DMS114 treated with DMSO at 0.1 percent for 48 hours (cell line): ENCODE results near the gene CDK4.
"Not testable (repeated sequence)": the region's sequence is repeated elsewhere in the genome, so short reads cannot be mapped to it uniquely, and the experiment has no call there.

ENCODE experiments used
- DNase-seq: peaks from one replicate; lab custom pipeline; 2025; ENCODE audit not compliant: unreplicated experiment; lab: John Stamatoyannopoulos, UW

CDK4 gene

DNA sequence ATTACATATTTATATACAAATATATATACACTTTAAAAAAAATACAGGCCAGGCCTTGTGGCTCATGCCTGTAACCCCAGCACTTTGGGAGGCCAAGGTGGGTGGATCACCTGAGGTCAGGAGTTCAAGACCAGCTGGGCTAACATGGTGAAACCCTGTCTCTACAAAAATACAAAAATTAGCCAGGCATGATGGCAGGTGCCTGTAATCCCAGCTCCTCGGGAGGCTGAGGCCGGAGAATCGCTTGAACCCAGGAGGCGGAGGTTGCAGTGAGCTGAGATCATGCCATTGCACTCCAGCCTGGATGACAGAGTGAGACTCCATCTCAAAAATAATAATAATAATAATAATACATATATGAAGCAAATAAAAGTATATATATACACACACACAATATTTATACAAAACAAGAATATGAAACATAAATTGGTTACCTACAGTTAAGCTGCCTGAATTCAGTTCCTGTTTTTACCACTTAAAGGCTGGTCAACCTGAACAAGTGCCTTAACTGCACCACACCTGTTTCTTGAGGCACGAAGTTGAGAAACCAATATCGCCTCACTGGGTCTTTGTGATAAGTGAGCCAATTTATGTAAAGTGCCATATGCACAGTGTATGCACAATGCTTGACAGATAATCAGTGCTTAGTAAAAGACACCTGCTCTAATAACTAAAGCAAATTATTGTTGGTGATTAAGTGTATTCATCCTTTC lies 36.9 kb downstream of the CDK4 start:
- not testable (repeated sequence) for DNase-seq

GRCh38 chr12:57713209-57713608 lies 38.9 kb downstream of the CDK4 start:
- DNase-seq = no peak

DNA sequence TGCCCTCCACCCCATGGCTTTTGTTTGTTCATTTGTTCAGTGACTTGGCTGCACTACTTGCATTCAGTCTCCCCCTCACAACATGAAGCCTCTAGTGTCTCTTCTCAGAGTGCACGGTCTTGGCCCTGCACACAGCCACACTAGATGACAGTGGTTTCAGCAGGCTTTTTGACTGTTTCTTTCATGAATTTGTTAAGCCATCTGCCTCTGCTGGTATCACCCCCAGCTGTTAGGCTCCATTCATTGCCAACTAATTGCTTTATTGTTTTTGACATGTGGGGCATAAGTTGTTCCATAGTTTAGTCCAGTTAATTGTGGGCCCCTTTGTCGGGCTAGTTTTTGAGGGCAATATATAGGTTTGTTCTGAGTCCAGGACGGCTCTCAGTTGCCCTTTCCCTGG lies 39.4 kb downstream of the CDK4 start:
- no peak for DNase-seq

DNA sequence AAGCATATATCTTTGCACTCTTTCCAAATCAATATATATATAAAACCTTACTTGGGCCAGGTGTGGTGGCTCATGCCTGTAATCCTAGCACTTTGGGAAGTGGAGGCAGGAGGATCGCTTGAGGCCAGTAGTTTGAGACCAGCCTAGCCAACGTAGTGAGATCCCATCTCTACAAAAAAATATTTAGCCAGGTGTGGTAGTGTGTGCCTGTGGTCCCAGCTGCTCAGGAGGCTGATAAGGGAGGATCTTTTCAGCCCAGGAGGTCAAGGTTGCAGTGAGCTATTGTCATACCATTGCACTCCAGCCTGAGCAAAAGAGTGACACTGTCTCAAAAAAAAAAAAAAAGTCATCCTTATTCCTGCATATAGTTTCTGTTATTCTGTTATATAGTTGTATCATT lies 43.8 kb downstream of the CDK4 start:
- no peak for DNase-seq

GRCh38 chr12:57707250-57707649 lies 44.9 kb downstream of the CDK4 start:
- no peak for DNase-seq

- no peak for DNase-seq
Observed at GRCh38 chr12:57700317-57700716, 51.8 kb downstream of the CDK4 start.

DNA sequence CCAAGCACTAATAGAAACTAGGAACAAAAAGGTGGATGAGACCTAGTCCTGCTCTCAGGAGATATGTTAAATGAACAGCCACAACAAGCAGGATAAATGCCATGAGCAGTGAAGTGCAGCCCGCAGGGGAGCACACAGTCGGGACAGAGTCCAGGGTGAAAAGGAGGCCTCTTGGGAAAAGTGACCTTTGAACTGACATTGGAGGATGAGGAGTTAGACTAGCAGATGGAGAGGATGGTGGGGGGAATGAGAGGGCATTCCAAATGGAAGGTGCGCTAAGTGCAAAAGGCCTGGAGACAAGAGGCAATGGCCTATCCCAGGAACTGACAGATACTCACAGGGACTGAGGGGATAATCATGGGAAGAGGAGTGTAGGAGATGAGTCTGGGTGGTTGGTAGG lies 53.7 kb downstream of the CDK4 start:
- no peak for DNase-seq
